Lung microvascular endothelial cell (primary cell): ENCODE data around the gene GLRX2. TPM values are rescaled to one million over a fixed set of nuclear protein-coding genes. Genes with fewer than 3 reads are reported as not detected.

Source experiments
- DNase-seq, 2 donors: peaks; one replicate each; pipeline versions ENCODE4 v3.0.0 to v3.0.0-alpha.2; 2010; ENCODE audit warnings: low read depth in 2 of 2
- total RNA-seq: library from RNA; depleted of rRNA; stranded (reverse); fragments of >200 nt; gene quantifications from 2 replicates; pipeline ENCODE4 v1.2.1, GENCODE V29; 2014

GLRX2 gene
- total RNA-seq, 1 donor from 2014 or later: 6.7 TPM

DNA sequence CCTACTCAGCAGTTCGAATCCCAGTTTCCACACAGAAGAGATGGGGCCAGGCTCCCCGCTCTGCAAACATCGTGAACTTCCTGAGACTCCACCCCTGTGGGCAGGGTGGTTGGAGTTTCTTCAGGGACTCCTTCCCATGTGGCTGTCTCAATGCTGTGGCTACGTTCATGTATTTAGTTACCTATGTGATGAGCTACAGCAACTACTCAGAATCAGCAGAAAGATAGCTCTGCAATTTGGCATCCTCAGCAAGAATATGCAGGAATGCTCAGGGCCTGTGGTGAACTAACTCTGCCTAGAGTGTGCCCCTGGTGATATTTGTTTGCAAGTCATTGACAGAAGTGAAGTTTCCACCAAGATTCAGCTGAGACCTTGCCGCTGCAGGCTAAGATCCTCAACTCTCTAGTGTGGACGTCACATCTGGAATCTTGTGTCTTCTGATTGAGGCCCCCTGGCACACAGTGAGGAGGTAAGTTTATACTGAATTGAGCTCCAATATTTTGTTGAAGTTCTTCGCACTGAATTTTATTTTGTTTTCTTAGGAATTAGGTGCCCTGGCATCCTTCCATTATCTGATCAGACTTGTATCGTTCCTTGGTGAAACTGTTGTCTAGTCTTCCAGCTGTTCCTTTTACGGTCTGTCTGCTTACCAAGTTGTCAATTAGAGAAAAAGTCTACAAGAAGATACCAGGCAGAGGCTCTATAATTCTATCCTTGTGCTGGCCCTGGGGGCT lies 8.2 kb upstream of the GLRX2 start:
- no peak for DNase-seq

DNA sequence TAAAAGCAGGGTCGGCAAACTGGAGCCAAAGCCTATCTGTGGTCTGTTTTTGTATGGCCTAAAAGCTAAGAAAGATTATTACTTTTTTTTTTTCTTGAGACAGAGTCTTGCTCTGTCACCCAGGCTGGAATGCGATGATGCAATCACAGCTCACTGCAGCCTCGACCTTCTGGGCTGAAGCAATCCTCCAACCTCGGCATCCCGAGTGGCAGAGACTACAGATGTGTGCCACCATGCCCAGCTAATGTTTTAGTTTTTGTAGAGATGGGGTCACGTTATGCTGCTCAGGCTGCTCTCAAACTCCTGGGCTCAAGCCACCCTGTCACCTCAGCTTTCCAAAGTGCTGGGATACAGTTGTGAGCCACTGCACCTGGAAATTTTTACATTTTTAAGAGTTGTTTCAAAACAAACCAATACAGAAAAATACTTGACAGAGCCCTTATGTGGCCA lies 6.5 kb upstream of the GLRX2 start:
- DNase-seq: peak in 1 of 2 donors; percentile 72

DNA sequence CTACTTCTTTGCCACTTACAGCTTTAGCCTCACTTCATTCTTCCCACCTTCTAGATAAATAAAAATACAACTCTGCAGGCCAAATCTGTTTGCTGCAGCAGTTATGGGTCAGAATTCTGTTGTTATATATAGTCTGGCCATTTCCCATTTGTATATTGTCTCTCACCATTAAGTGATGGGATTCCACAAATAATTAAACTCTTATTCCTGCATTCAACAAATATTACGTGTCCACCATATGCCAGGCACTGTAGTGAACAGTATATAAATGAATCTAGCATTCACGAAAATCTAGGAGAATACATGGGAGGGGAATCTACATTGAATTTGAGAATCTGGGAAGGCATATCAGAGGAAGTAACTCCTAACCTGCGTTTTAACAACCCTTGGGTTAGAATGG lies 5.7 kb upstream of the GLRX2 start:
- no peak for DNase-seq

DNA sequence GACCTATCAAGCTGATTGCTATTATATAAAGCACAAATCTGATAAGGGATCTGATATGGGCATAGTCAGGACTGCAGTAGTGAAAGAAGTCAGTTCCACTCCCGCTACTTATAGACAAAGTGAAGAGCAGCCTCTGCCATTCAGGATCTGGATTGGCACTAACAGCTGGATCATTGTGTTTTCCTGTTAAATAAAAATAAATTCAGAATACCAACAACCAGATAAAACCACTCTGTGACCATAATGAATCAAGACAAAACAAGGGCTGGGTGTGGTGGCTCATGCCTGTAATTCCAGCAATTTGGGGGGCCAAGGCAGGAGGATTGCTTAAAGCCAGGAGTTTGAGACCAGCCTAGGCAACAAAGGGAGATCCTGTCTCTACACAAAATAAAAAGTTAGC lies 5.0 kb upstream of the GLRX2 start:
- DNase-seq: no peak

DNA sequence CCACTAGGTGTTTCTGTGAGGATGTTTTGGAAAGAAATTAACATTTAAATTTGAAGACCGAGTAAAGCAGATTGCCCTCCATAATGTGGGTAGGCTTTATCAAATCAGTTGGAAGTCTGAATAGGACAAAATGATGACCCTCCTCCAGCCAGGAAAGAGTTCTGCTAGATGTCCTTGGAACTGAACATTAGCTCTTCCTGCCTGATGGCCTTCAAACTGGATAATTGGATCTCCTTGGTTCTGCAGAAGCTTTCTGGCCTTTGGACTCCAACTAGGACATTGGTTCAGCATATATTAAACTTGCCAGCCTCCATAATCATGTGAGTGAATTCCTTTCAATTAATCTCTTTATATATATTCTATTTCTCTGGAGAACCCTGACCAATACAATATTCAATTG lies 4.4 kb upstream of the GLRX2 start:
- DNase-seq: no peak

DNA sequence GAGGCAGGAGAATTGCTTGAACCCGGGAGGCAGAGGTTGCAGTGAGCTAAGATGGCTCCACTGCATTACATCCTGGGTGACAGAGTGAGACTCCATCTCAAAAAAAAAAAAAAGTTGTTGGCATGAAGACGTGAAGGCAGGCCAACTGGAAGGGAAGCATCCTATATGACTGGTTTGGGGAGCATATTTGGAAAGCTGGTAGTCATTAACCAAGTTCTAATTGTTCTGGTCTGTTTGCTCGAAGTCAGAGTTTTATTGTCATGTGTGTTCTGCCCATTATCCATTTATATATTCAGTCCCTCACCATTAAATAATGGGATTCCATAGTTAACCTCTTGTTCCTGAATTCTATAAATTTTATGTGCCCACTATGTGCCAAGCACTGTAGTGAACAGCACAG lies 3.3 kb upstream of the GLRX2 start:
- DNase-seq: no peak

DNA sequence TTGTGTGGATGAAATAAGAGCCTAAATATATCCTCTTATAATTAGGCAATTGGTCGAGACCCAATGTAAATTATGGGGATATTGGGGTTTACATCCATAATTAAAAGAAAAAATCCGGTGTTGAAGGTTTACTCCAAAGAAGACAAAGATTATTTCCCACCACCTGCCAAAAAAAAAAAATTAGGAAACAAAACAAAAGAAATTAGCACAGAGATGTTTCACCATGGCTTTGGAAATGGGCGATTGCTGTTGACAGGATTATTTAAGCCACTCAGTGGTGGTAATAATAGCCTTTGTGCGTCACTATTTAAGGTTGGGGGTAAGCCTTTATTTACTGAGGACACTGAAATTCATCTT lies 585 bp upstream of the GLRX2 start:
- DNase-seq: no peak

DNA sequence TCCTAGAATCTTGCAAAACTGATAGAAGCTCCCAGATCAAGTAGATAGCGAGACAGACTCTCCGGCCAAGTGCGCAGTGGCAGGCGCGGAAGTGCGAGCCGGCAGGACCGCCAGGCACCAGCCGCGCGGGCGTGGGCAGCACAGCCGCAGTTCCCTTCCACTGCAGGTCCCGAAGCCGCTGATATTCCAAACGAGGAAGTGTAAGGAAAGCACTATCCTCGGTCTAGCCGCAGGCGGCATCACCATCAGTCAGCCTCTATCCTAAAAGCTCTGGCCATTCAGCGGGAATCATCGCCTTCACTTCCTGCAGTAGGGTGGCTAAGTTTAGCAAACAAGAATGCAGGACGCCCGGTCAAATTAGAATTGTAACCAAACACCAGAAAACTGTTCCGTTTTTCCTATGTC lies 710 bp downstream of the GLRX2 start:
- DNase-seq: peak; percentile 57 to 62

DNA sequence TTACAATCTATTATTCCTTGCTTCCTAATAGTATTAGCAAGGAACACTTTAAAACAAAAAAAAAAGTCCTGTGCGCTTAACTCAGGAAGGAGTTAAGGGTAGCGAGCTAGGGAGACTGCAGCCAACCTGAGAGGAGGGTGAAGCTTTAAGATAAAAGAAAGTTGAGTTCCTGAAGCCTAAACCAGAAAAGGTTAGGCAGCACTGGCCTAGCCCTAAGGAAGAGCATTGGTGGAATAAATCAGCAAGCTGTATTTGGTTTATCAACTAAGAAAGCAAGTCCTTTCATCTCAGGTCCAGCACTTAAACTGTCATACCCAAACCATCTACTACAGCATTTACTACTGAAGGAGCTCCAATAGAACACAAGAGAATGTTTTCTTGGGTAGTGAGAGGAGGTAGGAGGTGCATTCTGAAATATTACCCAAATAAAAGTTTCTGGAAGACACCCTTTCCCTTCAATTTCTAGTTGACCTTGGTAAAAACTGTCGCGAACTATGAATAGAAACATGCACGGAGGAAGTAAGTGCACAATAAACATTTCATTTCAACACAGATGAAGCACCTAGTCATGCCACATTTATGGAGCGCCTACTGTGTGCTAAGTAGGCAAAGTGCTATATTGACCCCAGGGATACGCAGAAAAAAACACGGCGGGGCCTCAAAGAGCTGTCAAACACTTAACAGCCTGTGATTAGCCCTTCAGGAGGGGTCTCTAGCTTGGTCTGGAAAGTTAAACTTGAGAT lies 1.3 kb downstream of the GLRX2 start:
- DNase-seq: peak; percentile 9 to 16

DNA sequence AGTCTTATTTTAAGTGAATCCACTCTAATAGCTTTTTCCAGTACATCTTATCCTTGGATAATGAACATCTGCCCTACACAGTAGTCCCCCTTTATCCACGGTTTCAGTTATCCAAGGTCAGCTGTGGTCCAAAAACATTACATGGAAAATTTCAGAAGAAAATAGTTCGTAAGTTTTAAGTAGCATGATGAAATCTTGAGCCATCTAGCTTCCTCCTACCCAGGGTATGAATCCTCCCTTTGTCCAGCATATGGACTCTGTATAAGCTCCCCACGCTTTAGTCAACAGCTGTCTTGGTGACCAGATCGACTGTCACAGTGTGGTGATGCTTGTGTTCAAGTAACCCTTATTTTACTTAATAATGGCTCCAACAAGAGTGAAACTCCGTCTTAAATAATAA lies 2.6 kb downstream of the GLRX2 start:
- DNase-seq: no peak

DNA sequence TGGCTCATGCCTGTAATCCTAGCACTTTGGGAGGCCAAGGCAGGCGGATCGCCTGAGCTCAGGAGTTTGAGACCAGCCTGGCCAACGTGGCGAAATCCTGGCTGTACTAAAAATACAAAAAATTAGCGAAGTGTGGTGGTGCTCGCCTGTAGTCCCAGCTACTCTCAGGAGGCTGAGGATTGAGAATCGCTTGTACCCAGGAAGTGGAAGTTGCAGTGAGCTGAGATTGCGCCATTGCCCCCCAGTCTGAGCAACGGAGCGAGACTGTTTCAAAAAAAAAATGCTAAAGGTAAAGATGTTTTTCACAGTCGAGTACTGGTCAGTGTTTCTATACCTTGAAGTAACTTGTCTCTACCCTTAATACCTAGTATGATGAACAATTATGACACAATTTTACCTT lies 11.1 kb downstream of the GLRX2 start:
- no peak for DNase-seq

DNA sequence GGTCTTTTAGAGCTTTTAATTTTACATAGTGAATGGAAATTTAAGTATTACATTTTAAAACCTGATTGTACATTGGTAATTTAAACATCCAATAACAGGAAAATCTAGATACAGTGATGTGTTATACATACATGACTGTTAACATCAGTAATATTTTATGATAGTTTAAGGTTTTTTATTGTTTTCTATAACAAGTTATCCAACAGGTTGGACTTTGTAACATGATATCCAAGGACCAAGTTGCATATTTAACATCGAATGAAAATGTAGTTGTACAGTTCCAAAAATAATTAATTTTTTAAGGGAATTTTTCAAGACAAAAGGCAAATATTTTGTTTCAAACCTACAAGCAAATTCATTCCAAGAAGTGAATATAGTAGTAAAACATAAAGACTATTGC lies 14.3 kb downstream of the GLRX2 start:
- no peak for DNase-seq

DNA sequence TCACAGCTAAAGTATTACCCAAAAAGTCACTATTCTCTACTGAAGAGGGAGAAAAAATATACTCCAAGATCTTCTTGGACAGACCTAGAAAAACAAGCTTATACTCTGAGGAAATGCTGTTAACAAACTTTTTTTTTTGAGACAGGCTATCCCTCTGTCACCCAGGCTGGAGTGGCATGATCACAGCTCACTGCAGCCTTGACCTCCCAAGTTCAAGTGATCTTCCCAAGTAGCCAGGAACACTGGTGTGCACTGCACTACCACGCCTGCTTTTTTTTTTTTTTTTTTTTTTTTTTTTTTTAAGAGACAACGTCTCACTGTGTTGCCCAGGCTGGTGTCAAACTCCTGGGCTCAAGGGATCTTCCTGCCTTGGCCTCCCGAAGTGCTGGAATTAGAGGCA lies 17.3 kb downstream of the GLRX2 start:
- DNase-seq: no peak

DNA sequence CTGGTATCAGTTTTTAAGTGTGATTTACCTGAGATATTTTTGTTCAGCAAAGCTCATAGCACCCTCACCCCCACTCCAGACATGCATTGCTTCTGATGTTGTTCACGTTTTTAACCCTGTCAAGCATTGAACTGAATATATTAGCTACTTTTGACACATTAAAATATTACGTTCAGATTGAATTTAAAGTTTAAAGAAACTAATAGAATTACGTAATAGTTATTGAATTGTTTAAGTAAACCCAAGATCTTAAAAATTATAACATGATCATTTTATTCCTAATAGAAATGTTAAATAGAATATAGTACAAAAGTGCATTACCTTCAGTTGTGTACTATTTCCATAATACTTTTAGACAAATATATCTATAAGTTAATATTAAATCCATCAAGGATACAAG lies 18.9 kb downstream of the GLRX2 start:
- DNase-seq: no peak

DNA sequence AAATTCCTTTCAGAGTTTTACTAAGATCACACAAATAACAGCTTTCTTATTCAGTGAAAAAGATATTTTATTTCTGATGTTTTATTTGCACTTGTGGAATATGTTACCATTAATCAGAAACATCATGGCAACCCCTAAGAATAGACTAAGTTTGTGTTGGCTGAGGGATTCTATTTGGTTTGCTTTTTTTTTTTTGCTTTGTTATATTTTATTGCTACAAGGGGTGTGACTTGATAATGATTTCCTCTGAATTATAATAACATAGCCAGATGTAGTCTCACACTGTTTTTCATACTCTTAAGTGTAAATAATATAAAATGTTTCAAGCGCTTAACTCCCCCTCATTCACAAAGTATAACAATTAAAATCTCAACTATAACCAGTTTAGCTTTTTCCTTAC lies 20.0 kb downstream of the GLRX2 start:
- DNase-seq: peak in 1 of 2 donors; percentile 70

DNA sequence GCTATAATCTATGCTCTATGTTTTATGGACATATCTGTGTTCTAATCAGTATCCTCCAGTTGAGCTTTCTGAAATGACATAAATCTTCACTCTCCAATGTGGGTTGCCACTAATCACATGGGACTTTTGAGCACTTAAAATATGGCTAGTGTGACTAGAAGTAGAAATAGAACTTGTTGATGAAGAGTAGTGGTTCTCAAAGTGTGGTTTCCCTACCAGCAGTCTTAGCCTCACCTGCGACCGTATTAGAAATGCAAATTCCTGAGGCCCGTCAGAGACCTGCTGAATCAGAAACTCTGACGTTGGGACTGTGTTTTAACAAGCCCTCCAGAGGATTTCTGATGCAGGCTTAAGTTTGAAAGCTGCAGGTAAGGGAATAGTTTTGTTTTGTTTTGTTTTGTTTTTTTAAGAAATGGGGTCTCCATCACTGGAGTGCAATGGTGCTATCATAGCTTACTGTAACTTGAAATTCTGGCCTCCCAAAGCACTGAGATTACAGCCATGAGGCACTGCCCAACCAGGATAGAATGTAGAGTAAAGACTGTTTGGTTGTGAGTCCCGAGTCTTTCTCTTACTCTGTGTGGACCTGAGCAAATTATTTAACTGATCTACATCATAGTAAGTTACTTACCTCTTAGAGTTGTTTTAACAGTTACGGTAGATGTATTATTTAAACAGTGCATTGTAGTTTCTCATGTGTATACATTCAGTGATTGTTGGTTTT lies 21.7 kb downstream of the GLRX2 start:
- DNase-seq: no peak

DNA sequence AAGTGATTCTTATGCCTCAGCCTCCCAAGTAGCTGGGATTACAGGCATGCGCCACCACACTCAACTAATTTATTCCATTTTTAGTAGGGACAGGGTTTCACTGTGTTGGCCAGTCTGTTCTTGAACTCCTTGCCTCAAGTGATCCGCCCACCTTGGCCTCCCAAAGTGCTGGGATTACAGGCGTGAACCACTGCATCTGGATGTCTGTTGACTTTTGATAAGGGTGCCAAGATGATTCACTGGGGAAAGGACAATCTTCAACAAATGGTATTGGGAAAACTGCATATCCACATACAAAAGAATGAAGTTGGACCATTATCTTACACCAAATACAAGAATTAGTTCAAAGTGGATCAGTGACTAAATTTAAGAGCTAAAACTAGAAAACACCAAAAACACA lies 26.0 kb downstream of the GLRX2 start:
- DNase-seq: no peak

DNA sequence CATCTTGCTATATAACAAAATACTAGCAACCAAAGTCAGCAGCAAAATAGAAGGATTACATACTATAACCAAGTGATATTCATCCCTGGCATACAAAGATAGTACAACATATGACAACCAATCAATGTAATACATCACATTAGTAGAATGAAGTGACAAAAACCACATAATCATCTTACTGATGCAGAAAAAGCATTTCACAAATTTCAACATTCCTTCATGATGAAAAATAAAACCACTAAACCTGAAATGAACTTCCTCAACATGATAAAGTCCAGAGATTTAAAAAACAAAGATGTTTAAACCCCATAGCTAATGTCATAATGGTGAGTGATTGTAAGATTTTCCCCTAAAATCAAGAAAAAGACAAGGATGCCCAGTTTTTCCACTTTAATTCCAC lies 27.2 kb downstream of the GLRX2 start:
- no peak for DNase-seq

DNA sequence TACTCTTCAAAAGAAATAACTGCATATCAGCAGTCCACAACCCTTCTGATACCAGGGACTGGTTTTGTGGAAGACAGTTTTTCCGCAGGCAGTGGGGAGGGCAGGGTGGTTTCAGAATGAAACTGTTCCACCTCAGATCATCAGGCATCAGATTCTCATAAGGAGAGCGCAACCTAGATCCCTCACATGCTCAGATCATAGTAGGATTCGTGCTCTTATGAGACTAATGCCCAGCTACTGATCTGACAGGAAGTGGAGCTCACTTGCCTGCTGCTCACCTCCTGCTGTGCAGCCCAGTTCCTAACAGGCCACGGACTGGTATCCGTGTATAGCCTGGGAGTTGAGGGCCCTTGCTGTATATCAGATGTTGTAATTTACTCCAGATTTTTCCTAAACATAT lies 34.3 kb downstream of the GLRX2 start:
- DNase-seq: peak; percentile 4 to 19

DNA sequence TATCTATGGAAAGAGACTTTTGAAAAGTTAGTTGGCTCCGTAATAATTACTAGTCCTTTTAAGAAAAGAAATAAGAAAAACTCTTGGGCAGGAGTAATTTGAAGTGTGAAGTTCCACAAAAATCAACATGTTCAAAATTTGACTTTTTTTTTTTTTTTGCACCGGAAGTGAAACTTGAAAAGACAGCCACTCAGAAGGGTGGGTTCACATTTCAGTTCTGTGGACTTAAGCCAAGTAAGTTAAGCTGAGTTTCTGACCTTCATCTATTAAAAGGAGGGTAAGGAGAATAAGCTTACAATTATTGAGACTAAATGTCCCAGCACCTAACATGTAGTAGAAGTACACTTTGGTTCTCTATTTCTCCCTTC lies 34.8 kb downstream of the GLRX2 start:
- peak in 1 of 2 donors; percentile 6 for DNase-seq

DNA sequence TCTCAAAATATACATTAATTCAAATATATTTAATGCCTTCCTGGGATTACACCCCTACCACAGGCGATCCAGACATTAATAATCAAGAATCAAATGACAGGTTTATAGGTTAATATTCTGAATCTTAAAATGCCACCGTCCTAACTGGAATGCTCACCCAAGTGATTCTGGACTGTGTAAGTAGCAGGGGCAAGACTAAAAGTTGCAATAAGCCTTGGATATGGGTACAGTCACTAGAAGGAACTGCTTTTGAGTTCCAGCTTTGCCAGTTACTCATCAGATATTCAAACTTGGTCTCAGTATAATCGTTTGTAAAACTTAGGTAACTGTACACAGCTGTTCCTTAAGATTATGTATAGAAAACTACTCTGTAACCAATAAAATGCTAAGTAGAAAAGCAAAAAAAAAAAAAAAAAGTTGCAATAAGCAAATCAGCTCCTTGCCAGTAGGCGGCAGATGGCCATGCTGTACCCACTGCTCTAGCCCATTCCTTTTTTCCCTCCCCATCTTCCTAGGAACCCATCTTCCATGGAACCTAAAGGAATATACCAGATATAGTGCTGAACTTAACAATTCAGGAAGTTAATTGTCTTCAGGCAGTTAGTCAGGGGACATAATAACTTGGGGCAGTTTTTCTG lies 35.3 kb downstream of the GLRX2 start:
- peak; percentile 14 to 28 for DNase-seq

DNA sequence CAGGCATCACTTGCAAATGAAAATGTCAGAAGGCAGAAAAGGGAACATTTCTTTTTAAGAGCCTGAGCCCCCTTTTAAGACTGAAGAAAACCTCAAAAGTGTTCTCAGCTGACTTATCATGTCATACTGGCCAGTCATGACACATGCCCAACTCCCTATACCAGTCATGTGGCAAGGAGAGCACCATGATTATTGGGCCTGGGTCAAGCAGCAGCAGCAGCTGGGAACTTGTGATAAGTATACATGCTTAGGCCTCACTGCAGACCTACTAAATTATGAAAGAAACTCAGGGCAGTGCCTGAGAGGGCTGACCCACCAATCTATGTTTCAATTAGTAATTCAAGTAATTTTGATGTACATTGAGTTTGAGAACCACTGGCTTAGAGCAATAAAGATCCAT lies 37.2 kb downstream of the GLRX2 start:
- DNase-seq: no peak
